GM21825 (cell line): ENCODE measurements around the gene PKIG.
"Not testable (repeated sequence)": the region's sequence is repeated elsewhere in the genome, so short reads cannot be mapped to it uniquely, and the experiment has no call there.

Experiments
- ATAC-seq: cut with Tn5 transposase; IDR thresholded peaks from one replicate; pipeline ENCODE4 v1.9.1; 2021; ENCODE audit warnings: mild to moderate bottlenecking, moderate library complexity; ENCODE audit not compliant: unreplicated experiment

Gene PKIG

GRCh38 chr20:44582311-44583025 lies at the start of gene PKIG:
Gene PKIG (plus strand): TSS chr20:44582579. CDS start chr20:44614557, 31,978 bp downstream.
- ATAC-seq, result no peak

GRCh38 chr20:44532981-44533331 lies 49.4 kb upstream of the PKIG start:
- no peak for ATAC-seq

GRCh38 chr20:44533928-44534327 lies 48.5 kb upstream of the PKIG start:
- no peak for ATAC-seq

GRCh38 chr20:44536175-44536574 lies 46.2 kb upstream of the PKIG start:
- no peak for ATAC-seq

- no peak for ATAC-seq
Measured at GRCh38 chr20:44537993-44538392, 44.4 kb upstream of the PKIG start.

GRCh38 chr20:44540834-44541233 lies 41.5 kb upstream of the PKIG start:
- ATAC-seq, result no peak

- ATAC-seq, result no peak
Measured at GRCh38 chr20:44541992-44542391, 40.4 kb upstream of the PKIG start.

GRCh38 chr20:44542890-44543289 lies 39.5 kb upstream of the PKIG start:
- no peak for ATAC-seq

- no peak for ATAC-seq
Measured at GRCh38 chr20:44543358-44543757, 39.0 kb upstream of the PKIG start.

- ATAC-seq, result no peak
Measured at GRCh38 chr20:44544263-44544662, 38.1 kb upstream of the PKIG start.

- ATAC-seq, result no peak
Measured at GRCh38 chr20:44547419-44547818, 35.0 kb upstream of the PKIG start.

GRCh38 chr20:44549123-44549522 lies 33.3 kb upstream of the PKIG start:
- no peak for ATAC-seq

GRCh38 chr20:44552050-44552449 lies 30.3 kb upstream of the PKIG start:
- ATAC-seq, result no peak

- ATAC-seq, result no peak
Measured at GRCh38 chr20:44552568-44552949, 29.8 kb upstream of the PKIG start.

GRCh38 chr20:44552950-44553908 lies 29.1 kb upstream of the PKIG start:
- ATAC-seq, result no peak

- ATAC-seq, result no peak
Measured at GRCh38 chr20:44559302-44559701, 23.1 kb upstream of the PKIG start.

GRCh38 chr20:44560229-44560628 lies 22.1 kb upstream of the PKIG start:
- ATAC-seq, result no peak

GRCh38 chr20:44560818-44561217 lies 21.6 kb upstream of the PKIG start:
- not testable (repeated sequence) for ATAC-seq

GRCh38 chr20:44561876-44562275 lies 20.5 kb upstream of the PKIG start:
- ATAC-seq, result no peak

- ATAC-seq, result no peak
Measured at GRCh38 chr20:44566018-44566417, 16.4 kb upstream of the PKIG start.

- ATAC-seq, result no peak
Measured at GRCh38 chr20:44566811-44567210, 15.6 kb upstream of the PKIG start.

- ATAC-seq, result no peak
Measured at GRCh38 chr20:44570367-44570766, 12.0 kb upstream of the PKIG start.
